Dendritic cell treated with granulocyte-macrophage colony-stimulating factor and Interleukin-4, amounts not matched to agents 40 ng/mL and 50 ng/mL, for 4 days (primary cell): ENCODE results near the gene DIPK1A.

Experiments
- H3K27ac Mint-ChIP-seq: one replicate; pipeline ENCODE4 v1.8.0; 2022; ENCODE audit warnings: mild to moderate bottlenecking, mixed read lengths
- H3K27me3 Mint-ChIP-seq: one replicate; pipeline ENCODE4 v1.8.0; 2022; ENCODE audit warnings: mild to moderate bottlenecking, mixed read lengths
- H3K36me3 Mint-ChIP-seq: one replicate; pipeline ENCODE4 v1.8.0; 2022; ENCODE audit warnings: low read depth, mixed read lengths
- H3K4me1 Mint-ChIP-seq: one replicate; pipeline ENCODE4 v1.8.0; 2022; ENCODE audit warnings: low read depth, mixed read lengths
- H3K4me3 Mint-ChIP-seq: one replicate; pipeline ENCODE4 v1.8.0; 2022; ENCODE audit warnings: mild to moderate bottlenecking, moderate library complexity, mixed read lengths
- H3K9me3 Mint-ChIP-seq: one replicate; pipeline ENCODE4 v1.8.0; 2022; ENCODE audit warnings: mixed read lengths
- intact Hi-C: fragments of 100-400 bp; cut with micrococcal nuclease; formaldehyde crosslinking; loops from one replicate; pipeline ENCODE4 v1.15.0; 2022

DIPK1A gene

GRCh38 chr1:92970990-92971689, 9.9 kb upstream of the DIPK1A start:
- Mint-ChIP-seq H3K27ac (peak overlapping the region; percentile 52), H3K36me3 (no peaks in the 10 kb centered on the region), H3K27me3 (no peaks in the 10 kb centered on the region), H3K4me3 (no peak overlapping the region), H3K4me1 (peaks cover 64% of the 10 kb centered on the region), H3K9me3 (no peaks in the 10 kb centered on the region)
- intact Hi-C loops = no loop called here

- no peaks in the 10 kb centered on the region for H3K27me3 Mint-ChIP-seq
- peak overlapping the region; percentile 52 for H3K27ac Mint-ChIP-seq
- peaks cover 48% of the 10 kb centered on the region for H3K4me1 Mint-ChIP-seq
- no peaks in the 10 kb centered on the region for H3K9me3 Mint-ChIP-seq
- intact Hi-C loops = no loop called here
- no peaks in the 10 kb centered on the region for H3K36me3 Mint-ChIP-seq
- no peak overlapping the region for H3K4me3 Mint-ChIP-seq
Measured at GRCh38 chr1:92969517-92969916, 8.3 kb upstream of the DIPK1A start.

GRCh38 chr1:92968138-92969032, 7.1 kb upstream of the DIPK1A start:
- H3K27ac Mint-ChIP-seq = no peak overlapping the region
- intact Hi-C loops = no loop called here
- no peaks in the 10 kb centered on the region for H3K9me3 Mint-ChIP-seq
- no peak overlapping the region for H3K4me3 Mint-ChIP-seq
- H3K27me3 Mint-ChIP-seq = no peaks in the 10 kb centered on the region
- peaks cover 41% of the 10 kb centered on the region for H3K4me1 Mint-ChIP-seq
- no peaks in the 10 kb centered on the region for H3K36me3 Mint-ChIP-seq

- H3K36me3 Mint-ChIP-seq = peaks cover 6% of the 10 kb centered on the region
- H3K9me3 Mint-ChIP-seq = no peaks in the 10 kb centered on the region
- intact Hi-C loops = no loop called here
- H3K27ac Mint-ChIP-seq = no peak overlapping the region
- no peak overlapping the region for H3K4me3 Mint-ChIP-seq
- no peaks in the 10 kb centered on the region for H3K27me3 Mint-ChIP-seq
- peaks cover 24% of the 10 kb centered on the region for H3K4me1 Mint-ChIP-seq
Measured at GRCh38 chr1:92964998-92965397, 3.7 kb upstream of the DIPK1A start.

- H3K9me3 Mint-ChIP-seq = no peaks in the 10 kb centered on the region
- H3K4me3 Mint-ChIP-seq = no peak overlapping the region
- peaks cover 23% of the 10 kb centered on the region for H3K4me1 Mint-ChIP-seq
- no peaks in the 10 kb centered on the region for H3K27me3 Mint-ChIP-seq
- no peak overlapping the region for H3K27ac Mint-ChIP-seq
- intact Hi-C loops = no loop called here
- peaks cover 6% of the 10 kb centered on the region for H3K36me3 Mint-ChIP-seq
Measured at GRCh38 chr1:92964316-92964715, 3.1 kb upstream of the DIPK1A start.

GRCh38 chr1:92961896-92962752, 862 bp upstream of the DIPK1A start:
- Mint-ChIP-seq H3K36me3 (peaks cover 13% of the 10 kb centered on the region), H3K4me1 (peaks cover 25% of the 10 kb centered on the region), H3K27ac (no peak overlapping the region), H3K4me3 (peak overlapping the region; percentile 85), H3K9me3 (no peaks in the 10 kb centered on the region), H3K27me3 (no peaks in the 10 kb centered on the region)
- intact Hi-C loops = loop anchor here (2.0 kb wide), 1 partner anchor 33 kb away; no protein-coding TSS in a partner anchor

- Mint-ChIP-seq H3K9me3 (no peaks in the 10 kb centered on the region), H3K4me1 (peaks cover 40% of the 10 kb centered on the region), H3K36me3 (peaks cover 13% of the 10 kb centered on the region), H3K27ac (no peak overlapping the region), H3K4me3 (peak overlapping the region; percentile 86), H3K27me3 (no peaks in the 10 kb centered on the region)
- intact Hi-C loops = loop anchor here (1.0 to 2.0 kb wide), 2 partner anchors 34 to 101 kb away; no protein-coding TSS in a partner anchor
Measured at GRCh38 chr1:92960395-92961130, 699 bp downstream of the DIPK1A start.

GRCh38 chr1:92958203-92958970, 2.9 kb downstream of the DIPK1A start:
- Mint-ChIP-seq H3K27me3 (no peaks in the 10 kb centered on the region), H3K4me3 (no peak overlapping the region), H3K4me1 (peaks cover 48% of the 10 kb centered on the region), H3K9me3 (no peaks in the 10 kb centered on the region), H3K27ac (no peak overlapping the region), H3K36me3 (peaks cover 19% of the 10 kb centered on the region)
- intact Hi-C loops = no loop called here

- intact Hi-C loops = no loop called here
- Mint-ChIP-seq H3K9me3 (no peaks in the 10 kb centered on the region), H3K4me3 (no peak overlapping the region), H3K36me3 (peaks cover 19% of the 10 kb centered on the region), H3K4me1 (peaks cover 56% of the 10 kb centered on the region), H3K27me3 (no peaks in the 10 kb centered on the region), H3K27ac (no peak overlapping the region)
Measured at GRCh38 chr1:92957030-92957734, 4.1 kb downstream of the DIPK1A start.

GRCh38 chr1:92956254-92957029, 4.8 kb downstream of the DIPK1A start:
- Mint-ChIP-seq H3K9me3 (no peaks in the 10 kb centered on the region), H3K4me3 (no peak overlapping the region), H3K4me1 (peaks cover 56% of the 10 kb centered on the region), H3K36me3 (peaks cover 13% of the 10 kb centered on the region), H3K27me3 (no peaks in the 10 kb centered on the region), H3K27ac (peak overlapping the region; percentile 9)
- intact Hi-C loops = no loop called here

GRCh38 chr1:92953491-92953890, 7.8 kb downstream of the DIPK1A start:
- Mint-ChIP-seq H3K4me1 (peaks cover 43% of the 10 kb centered on the region), H3K4me3 (peak overlapping the region; percentile 37), H3K9me3 (no peaks in the 10 kb centered on the region), H3K36me3 (peaks cover 13% of the 10 kb centered on the region), H3K27ac (no peak overlapping the region), H3K27me3 (no peaks in the 10 kb centered on the region)
- intact Hi-C loops = loop anchor here (5.0 kb wide), 1 partner anchor 39 kb away; no protein-coding TSS in a partner anchor
